ENCODE measurements around the gene LTB.

LTB gene

GRCh38 chr6:31582230-31582643 is at the start of gene LTB:
LTB (minus strand) TSS chr6:31582424; CDS start chr6:31582417, 7 bp downstream.
- DNase-seq: peak; percentile 89

- DNase-seq: no peak
These were observed 49.6 kb upstream of the LTB start for GRCh38 chr6:31631681-31632278.

- DNase-seq: no peak
These were observed 49.0 kb upstream of the LTB start for GRCh38 chr6:31631209-31631608.

GRCh38 chr6:31630177-31630934 is 48.1 kb upstream of the LTB start:
- DNase-seq: no peak

- no peak for DNase-seq
These were observed 46.8 kb upstream of the LTB start for GRCh38 chr6:31629014-31629413.

- DNase-seq: no peak
These were observed 45.6 kb upstream of the LTB start for GRCh38 chr6:31627690-31628287.

- no peak for DNase-seq
These were observed 44.7 kb upstream of the LTB start for GRCh38 chr6:31626952-31627351.

- no peak for DNase-seq
These were observed 41.8 kb upstream of the LTB start for GRCh38 chr6:31624070-31624469.

- DNase-seq: no peak
These were observed 40.5 kb upstream of the LTB start for GRCh38 chr6:31622684-31623091.

- DNase-seq: no peak
These were observed 39.8 kb upstream of the LTB start for GRCh38 chr6:31621991-31622390.

GRCh38 chr6:31621320-31621939 is 39.2 kb upstream of the LTB start:
- no peak for DNase-seq

- no peak for DNase-seq
These were observed 38.5 kb upstream of the LTB start, which contains the start of gene PRRC2A for GRCh38 chr6:31620586-31621319. PRRC2A (plus strand) TSS chr6:31620715; CDS start chr6:31622790, 2,075 bp downstream.

GRCh38 chr6:31619805-31620585 is 37.8 kb upstream of the LTB start:
- DNase-seq: peak; percentile 99

- no peak for DNase-seq
These were observed 34.8 kb upstream of the LTB start for GRCh38 chr6:31617010-31617409.

- DNase-seq: peak; percentile 38
These were observed 33.5 kb upstream of the LTB start for GRCh38 chr6:31615748-31616147.

GRCh38 chr6:31614684-31615578 is 32.7 kb upstream of the LTB start, which contains the start of gene AIF1:
AIF1 (plus strand) TSS chr6:31615234; CDS start chr6:31615330, 96 bp downstream.
- DNase-seq: peak; percentile 25

- peak; percentile 38 for DNase-seq
These were observed 31.9 kb upstream of the LTB start for GRCh38 chr6:31614075-31614619.

GRCh38 chr6:31610968-31611367 is 28.7 kb upstream of the LTB start:
- no peak for DNase-seq

GRCh38 chr6:31609519-31610406 is 27.5 kb upstream of the LTB start:
- DNase-seq: no peak
